PFSK-1 (cell line): Measurements from ENCODE around the gene SLC35F1.

Experiments
- POLR2AphosphoS5 ChIP-seq: IDR thresholded peaks from 2 replicates; pipeline ENCODE4 v1.6.1; 2012; ENCODE audit warnings: low read depth, mild to moderate bottlenecking, control low read depth, low read length, moderate library complexity
- SIN3A ChIP-seq: IDR thresholded peaks from 2 replicates; pipeline ENCODE4 v1.6.1; 2012; ENCODE audit warnings: mild to moderate bottlenecking, low read length, moderate library complexity, borderline replicate concordance; ENCODE audit not compliant: insufficient read depth
- TAF1 ChIP-seq: IDR thresholded peaks from 2 replicates; pipeline ENCODE4 v1.6.1; 2012; ENCODE audit warnings: low read length, control low read depth, borderline replicate concordance; ENCODE audit not compliant: insufficient read depth
- TF ChIP-seq, protein P1 (sequence below), 2 experiments: IDR thresholded peaks; 2 replicates each; pipeline versions ENCODE4 v1.6.1 to v1.8.0; 2011 to 2012; ENCODE audit warnings: low read depth in 2 of 2, low read length in 2 of 2, control low read depth in 1 of 2, inconsistent platforms in 1 of 2, mild to moderate bottlenecking in 1 of 2, moderate library complexity in 1 of 2; ENCODE audit not compliant: insufficient read depth in 1 of 2

DNA sequence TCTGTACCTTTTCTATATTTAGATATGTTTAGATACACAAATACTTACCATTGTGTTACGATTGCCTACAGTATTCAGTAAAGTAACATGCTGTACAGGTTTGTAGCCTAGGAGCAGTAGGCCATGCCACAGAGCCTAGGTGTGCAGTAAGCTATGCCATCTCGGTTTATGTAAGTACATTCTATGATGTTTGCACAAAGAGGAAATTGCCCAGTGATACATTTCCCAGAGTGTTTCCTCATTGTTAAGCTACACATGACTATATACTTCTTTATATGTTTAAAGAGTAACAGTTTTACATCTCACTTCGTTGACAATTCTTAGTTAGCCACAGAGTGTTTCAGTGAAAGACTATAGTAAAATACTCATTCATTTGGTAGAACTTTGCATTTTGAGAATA, 51.5 kb downstream of the SLC35F1 start:
- TF ChIP-seq SIN3A (no peak), POLR2AphosphoS5 (no peak), TAF1 (no peak)
- TF ChIP-seq, protein P1, sequence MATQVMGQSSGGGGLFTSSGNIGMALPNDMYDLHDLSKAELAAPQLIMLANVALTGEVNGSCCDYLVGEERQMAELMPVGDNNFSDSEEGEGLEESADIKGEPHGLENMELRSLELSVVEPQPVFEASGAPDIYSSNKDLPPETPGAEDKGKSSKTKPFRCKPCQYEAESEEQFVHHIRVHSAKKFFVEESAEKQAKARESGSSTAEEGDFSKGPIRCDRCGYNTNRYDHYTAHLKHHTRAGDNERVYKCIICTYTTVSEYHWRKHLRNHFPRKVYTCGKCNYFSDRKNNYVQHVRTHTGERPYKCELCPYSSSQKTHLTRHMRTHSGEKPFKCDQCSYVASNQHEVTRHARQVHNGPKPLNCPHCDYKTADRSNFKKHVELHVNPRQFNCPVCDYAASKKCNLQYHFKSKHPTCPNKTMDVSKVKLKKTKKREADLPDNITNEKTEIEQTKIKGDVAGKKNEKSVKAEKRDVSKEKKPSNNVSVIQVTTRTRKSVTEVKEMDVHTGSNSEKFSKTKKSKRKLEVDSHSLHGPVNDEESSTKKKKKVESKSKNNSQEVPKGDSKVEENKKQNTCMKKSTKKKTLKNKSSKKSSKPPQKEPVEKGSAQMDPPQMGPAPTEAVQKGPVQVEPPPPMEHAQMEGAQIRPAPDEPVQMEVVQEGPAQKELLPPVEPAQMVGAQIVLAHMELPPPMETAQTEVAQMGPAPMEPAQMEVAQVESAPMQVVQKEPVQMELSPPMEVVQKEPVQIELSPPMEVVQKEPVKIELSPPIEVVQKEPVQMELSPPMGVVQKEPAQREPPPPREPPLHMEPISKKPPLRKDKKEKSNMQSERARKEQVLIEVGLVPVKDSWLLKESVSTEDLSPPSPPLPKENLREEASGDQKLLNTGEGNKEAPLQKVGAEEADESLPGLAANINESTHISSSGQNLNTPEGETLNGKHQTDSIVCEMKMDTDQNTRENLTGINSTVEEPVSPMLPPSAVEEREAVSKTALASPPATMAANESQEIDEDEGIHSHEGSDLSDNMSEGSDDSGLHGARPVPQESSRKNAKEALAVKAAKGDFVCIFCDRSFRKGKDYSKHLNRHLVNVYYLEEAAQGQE (IDR thresholded peaks at IDR 0.05; ENCODE audit: insufficient read depth in 1 of 2, low read depth in 2 of 2, low read length in 2 of 2), result no peak
